Transverse colon (tissue), 4 donors: ENCODE measurements around the gene TANGO2.

Experiments
- CTCF ChIP-seq, 5 experiments: fragments of 200-600 bp in 3 of 5; fragments of 450-650 bp in 2 of 5; sonication (generic) in 3 of 5; IDR thresholded peaks; 1 replicate in 2 of 5; 2 replicates in 3 of 5; pipeline ENCODE4 v1.5.1; 2016 to 2017; ENCODE audit warnings: antibody characterized with exemption in 5 of 5, inconsistent platforms in 3 of 5, mild to moderate bottlenecking in 2 of 5, moderate library complexity in 1 of 5
- EP300 ChIP-seq: sonication (generic); formaldehyde crosslinking; IDR thresholded peaks from one replicate; pipeline ENCODE4 v1.6.1; 2017; ENCODE audit warnings: antibody characterized with exemption, low read depth
- POLR2A ChIP-seq: fragments of 450-650 bp; IDR thresholded peaks from one replicate; pipeline ENCODE4 v1.6.1; 2016; ENCODE audit warnings: antibody characterized with exemption, mild to moderate bottlenecking, moderate library complexity
- POLR2AphosphoS5 ChIP-seq, 3 donors: sonication (generic); formaldehyde crosslinking; IDR thresholded peaks; one replicate each; pipeline ENCODE4 v1.6.1; 2016; ENCODE audit warnings: antibody characterized with exemption in 3 of 3

DNA sequence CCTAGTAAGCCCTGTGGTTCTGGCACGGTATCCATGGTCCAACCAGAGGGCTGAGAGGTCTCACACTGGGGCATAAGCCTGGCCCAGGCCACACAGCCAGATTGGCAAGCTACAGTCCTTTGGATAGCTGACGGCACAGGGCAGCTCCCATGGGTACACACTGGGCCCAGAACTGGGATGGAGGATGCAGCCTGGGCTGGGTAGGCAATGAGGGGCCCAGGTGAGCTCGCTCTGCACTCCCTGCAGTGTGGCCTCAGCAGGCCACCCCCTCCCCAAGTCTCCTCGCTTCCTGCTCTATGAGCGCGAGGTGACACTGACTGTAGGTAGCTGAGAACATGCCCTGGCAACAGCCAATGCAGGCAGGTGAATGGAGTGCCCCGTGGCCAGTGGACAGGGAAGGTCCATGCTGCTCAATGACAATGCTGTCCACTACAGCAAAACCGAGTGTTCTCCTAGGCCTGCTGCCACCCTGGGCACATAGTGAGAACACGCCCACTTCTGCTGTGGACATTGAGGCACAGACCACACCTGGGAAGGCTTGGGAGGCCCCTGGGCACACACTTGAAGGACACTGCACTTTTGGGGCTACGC, 8.1 kb upstream of the TANGO2 start:
- TF ChIP-seq CTCF (IDR thresholded peaks at IDR 0.05): no peak
- TF ChIP-seq POLR2AphosphoS5 (IDR thresholded peaks at IDR 0.05): no peak
- TF ChIP-seq POLR2A: no peak
- TF ChIP-seq EP300: no peak
